Measurements from ENCODE around the gene FCN3.
"Not testable (repeated sequence)": the region's sequence is repeated elsewhere in the genome, so short reads cannot be mapped to it uniquely, and the experiment has no call there.

The FCN3 gene

DNA sequence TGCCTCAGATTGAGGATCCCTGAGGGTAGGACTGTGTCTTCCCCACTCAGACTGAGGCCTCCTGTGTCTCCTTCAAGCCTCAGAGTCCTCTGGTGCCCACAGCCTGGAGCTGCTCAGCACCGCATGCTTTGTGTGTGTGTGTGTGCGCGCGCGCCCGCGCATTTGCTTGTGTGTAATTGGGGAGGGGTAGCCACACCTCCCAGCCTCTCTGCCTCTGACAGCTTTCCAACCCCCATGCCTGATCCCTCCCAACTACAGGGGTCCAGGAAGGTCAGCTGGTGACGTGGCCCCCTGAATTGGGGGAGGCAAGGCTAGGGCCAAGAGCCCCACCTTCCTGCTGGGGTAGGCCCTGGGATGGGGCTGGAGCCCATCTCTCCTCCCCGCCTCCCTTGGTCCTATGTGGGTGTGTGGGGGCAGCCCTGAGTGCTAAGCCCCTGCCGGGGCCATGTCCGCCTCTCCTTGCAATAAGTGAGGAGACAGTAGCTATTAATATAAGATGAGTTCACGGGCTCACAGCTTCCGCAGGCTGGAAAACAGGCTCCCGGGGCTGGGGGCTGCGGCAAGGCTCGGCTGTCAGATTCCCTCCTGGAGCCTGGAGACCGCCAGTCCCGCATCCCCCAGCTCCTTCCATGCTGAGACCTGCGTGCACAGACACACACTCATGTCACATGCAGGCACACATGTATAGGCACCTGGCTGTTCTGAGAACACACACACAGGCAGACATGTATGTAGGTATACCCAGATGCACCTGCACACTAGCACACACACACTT is 24.8 kb upstream of the FCN3 start:
- DNase-seq, result no peak

DNA sequence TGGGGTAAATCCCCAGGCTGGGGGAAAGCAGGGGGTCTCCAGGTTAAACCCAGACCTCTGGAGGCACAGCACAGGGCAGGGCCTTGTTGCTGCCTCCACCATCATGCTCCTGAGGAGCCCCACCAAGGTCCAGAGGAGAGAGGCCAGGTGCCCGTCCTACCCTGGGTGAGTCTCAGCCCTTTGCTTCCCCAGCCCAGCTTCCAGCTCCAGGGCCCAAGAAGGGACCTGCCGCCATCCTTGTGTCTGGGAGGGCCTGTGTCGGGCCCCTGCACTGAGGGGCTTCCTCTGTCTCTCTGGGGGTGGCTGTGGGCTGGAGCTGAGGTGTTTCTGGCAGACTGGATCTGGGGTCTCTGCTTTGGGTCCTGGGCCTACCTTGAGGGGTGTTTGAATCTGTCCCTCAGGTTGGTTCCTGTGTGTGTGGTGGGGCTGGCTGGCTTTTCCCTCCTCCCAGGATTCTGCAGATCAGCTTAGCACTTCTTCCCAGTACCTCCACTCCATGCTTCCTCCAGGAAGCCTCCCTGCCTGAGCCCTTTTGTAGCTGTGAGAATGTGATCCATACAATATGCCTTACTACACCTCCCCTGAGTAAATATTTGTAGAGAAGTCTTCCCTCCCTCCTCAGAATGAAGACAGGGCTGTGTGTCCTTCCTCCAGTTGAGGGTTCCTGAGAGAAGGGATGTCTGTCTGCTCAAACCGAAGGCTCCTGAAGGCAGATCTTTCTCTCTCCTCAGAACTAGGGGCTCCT is 24.0 kb upstream of the FCN3 start:
- no peak for DNase-seq

DNA sequence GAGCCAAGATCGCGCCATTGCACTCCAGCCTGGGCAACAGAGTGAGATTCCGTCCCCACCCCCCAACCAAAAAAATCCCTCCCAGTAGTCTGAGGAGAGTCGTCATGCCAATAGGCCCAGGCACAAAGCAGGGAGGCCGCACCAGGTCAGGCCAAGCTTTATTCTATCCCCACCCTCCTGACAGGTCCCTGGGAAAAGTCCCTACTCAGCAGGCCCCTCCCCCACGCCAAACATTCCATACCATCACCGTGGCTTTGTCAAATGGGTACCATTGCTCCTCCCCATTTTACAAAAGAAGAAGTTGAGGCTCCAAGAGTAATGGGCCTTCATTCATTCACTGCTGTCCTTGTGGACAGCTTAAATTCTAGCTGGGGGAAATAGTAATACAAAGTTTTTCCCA is 23.1 kb upstream of the FCN3 start:
- no peak for DNase-seq

DNA sequence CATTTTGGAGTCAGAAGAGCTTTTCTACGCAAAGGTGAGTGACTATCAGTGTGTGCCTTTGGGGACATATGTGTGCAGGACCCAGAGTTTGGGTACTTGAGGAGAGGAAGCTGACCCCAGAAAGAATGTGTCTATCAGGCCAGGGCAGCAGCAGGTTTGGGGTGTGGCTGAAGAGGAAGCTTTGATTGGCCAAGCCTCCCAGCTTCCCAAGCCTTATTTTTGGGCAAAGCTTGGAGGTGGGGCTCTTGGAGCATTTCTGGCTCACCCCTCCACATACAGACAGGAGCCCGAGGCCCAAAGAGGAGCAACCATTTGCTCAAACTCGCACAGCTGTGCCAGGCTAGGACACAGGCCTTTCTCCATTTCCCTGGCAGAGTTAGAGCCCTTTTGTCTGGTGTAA is 22.5 kb upstream of the FCN3 start:
- DNase-seq, result no peak

DNA sequence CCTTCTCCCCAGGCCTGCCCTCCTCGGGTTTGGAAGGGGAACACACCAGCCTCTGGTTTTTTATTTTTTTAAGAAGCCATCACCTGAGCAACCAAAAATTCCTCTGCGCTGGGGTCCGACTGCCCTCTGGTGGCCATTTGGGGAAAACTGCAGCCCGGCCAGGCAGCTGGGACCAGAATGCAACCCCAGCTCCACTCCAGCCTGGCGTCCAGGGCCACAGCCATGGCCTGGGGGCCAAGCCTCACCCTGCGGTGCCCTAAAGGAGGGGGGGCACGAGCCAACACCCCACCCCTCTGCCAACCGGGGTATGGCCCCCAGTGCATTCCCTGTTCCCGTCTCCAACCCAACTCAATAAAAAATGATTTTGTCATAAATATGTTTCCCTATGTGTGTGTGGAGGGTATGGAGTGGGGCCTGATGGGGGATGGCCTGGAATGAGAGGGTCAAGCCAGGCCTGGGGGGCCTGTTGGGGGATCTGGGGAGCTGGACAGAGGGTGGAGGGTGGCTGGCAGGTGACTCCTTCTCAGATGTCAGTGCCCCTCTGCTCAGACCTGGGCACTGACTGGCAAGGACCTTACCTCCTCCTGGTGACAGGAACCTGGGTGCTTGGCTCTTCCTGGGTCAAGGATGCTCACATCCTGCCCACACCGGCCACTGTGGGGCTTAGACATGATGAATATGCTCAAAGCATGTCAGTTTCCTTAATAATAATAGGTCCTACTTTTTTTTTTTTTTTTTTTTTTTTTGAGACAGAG is 21.0 kb upstream of the FCN3 start:
- peak; percentile 88 for DNase-seq

DNA sequence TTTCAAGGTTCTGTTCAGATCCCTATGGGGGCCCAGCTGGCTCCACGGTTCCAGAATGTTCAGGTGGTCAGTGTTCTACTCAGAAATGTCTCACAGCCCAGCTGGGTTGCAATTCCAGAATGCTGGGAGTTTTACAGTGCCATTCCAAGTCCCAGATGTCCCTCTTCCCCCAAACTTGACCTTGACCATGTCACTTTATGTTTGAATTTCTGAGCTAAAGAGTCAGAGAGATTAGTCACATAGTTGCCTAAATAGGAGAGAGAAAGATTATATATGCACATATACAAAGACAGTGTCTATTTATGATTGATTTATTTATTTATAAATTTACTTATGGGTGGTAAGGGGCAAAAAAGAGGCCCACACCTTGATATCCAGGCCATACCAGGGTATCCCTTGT is 20.3 kb upstream of the FCN3 start:
- no peak for DNase-seq

DNA sequence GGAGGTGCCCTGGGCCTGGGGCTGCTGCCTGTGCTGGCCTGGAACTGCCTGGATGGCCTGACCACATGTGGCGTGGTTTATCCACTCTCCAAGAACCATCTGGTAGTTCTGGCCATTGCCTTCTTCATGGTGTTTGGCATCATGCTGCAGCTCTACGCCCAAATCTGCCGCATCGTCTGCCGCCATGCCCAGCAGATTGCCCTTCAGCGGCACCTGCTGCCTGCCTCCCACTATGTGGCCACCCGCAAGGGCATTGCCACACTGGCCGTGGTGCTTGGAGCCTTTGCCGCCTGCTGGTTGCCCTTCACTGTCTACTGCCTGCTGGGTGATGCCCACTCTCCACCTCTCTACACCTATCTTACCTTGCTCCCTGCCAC is 19.6 kb upstream of the FCN3 start:
- no peak for DNase-seq

DNA sequence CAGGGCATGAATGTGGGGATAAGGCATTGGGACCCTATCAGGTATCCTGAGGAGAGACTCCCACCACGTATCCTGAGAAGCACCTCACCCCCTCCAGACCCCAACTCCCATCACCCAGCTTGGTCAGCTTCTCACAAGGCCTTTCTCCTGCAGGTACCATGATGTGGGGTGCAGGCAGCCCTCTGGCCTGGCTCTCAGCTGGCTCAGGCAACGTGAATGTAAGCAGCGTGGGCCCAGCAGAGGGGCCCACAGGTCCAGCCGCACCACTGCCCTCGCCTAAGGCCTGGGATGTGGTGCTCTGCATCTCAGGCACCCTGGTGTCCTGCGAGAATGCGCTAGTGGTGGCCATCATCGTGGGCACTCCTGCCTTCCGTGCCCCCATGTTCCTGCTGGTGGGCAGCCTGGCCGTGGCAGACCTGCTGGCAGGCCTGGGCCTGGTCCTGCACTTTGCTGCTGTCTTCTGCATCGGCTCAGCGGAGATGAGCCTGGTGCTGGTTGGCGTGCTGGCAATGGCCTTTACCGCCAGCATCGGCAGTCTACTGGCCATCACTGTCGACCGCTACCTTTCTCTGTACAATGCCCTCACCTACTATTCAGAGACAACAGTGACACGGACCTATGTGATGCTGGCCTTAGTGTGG is 19.1 kb upstream of the FCN3 start:
- no peak for DNase-seq

DNA sequence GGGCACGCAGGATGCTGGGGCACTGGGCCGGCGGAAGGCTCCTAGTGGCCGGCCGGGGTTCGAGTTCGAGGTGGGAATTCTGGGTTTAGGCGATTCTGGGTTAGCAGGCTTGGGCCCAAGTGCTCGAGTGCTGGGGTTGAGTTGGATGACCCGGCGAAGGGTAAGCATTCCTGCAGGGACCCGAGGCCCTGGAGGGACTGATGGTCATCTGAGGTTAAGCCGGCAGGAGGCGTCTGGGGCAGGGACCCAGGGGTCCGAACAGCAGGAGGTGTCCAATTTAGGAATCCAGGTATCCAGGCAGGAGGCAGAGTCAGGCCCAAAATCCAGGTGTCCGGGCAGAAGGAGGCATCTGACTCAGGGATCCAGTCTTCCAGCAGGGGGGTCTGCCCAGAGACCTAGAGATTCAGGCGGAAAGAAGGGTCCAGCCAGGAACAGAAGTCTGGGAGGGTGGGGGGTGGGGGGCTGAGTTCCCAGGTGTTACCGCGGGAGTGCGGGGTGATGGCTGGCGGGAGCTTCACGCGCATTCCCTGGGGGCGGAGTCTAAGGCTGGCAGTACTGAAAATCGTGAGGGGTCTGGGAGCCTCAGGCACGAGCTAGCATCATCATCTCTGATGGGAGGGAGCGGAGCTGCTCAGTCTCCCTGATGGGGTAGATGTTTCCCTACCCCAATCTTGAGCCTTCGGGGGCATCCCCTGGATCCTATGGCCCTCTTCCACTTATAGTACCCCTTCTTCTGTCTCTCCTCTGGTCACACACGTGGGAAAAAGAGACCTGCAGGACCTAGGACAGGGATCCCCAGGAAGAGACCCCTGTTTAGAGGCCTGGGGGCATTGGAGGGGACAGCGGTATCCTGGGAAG is 18.4 kb upstream of the FCN3 start:
- DNase-seq, result no peak

DNA sequence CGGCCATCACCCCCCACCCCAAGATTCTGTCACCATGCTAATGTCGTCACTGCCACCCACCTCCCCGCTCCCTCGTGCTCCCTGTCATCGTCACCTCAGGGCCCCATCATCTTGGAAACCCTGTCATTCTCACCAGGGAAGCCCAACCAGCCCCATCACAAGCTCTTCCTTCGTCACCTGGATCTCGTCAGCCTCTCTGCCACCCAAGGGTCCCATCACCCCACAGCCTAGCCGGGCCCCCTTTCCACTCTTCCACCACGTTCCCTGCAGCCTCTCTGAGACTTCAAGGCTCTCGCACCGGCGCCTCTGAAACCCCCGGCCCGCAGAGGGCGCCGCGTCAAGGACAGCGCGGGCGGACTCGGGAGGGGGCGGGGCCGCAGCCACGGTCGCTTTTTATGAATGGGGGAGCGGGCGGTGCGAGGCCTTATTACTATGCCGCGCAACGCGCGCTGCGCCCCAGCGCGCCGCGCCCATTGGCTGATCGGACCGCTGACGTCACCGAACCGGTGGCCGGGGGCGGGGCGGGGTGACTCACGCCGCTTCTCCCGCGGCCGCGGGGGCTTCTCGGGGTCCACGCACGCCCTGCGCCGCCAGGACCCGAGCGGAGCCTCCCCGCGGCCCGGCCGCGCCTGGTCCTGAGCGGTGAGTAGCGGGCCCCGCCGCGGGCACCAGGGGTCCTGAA is 17.6 kb upstream of the FCN3 start, which contains the start of gene GPR3:
Gene GPR3 (plus strand): TSS at position 527 of the 682 bp plus-strand sequence. CDS start 1,177 bp downstream, outside the sequence.
- DNase-seq, result peak; percentile 99

DNA sequence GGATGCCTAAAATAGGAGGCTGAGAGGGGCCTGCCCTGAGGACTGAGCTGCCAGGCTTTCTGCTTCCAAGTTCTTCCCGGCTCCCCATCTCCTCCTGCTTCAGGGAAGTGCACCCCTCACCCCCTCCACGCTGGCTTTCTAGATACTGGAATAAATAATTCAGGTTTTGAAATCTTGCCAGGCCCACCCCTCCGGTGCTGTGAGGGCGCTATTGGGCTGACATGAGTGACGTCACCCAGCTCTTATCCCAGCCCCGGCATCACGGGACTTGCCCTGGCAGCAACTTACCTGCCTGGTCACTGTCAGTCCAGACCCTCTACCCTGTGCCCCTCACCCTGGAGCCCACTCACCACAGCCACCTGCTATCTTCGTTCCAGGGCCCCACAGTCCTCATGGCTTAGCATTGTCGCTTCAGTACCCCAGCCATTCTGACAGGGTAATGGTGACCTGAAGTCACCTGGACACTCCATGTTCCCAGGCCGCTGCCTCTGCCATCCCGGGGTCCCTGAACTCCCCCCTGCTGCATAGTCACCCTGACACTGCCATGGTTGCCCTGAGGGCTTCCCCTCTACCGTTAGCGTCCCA is 17.0 kb upstream of the FCN3 start:
- DNase-seq, result peak; percentile 69

DNA sequence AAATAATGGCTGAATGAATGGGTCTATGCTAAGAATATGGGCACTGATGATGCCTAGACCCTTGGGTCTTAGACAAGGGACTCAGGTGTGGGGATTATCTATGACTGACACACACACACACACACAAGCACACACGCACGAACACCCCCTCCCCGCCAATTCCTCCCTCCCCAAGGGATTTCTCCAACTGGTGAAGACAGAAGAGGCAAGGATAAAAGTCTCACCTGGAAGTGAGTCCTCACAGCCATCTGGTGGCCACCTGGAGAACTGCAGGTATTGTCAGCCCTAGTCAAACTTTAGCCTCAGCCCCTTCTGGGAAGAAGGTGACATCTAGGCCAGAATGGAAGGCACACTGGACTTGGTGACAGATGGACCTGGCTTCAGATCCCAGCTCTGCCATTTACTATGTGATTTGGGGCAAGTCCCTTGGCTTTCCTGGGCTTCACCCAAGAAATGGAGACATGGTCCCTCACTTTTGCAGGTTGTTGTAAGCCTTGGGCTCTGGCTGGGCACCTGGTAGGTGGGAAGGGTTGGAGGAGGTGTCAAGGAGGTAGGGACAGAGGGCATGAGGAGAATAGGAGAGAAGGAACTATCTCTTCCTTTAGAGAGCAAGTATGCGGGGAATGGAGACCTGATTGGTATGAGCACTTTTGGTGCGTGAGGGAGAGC is 13.8 kb upstream of the FCN3 start:
- peak; percentile 87 for DNase-seq

DNA sequence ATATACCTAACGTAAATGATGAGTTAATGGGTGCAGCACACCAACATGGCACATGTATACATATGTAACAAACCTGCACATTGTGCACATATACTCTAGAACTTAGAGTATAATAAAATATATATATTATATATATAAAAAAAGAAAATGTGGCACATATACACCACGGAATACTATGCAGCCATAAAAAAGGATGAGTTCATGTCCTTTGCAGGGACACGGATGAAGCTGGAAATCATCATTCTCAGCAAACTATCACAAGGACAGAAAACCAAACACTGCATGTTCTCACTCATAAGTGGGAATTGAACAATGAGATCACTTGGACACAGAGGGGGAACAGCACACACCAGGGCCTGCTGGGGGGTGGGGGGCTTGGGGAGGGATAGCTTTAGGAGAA is 10.2 kb upstream of the FCN3 start:
- DNase-seq, result not testable (repeated sequence)

DNA sequence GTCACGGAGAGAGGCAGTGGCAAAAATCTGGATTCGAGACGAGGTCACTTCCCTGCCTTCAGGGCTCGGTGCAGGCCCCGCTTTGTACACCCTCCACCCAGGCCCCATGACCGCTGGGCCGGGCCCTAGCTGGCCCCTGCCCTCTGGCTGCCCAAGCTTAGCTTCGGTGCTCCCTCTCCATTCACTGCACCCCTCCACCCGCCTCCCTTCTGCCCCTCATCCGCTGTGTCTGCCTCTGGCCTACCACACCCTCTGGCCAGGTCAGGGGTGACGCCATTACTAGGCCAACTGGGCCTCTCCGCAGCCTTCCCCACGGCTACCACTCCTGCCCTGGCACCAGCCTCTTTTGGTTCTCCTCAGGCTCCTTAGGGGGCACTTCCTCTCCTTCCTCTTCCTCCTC is 9.0 kb upstream of the FCN3 start:
- no peak for DNase-seq

DNA sequence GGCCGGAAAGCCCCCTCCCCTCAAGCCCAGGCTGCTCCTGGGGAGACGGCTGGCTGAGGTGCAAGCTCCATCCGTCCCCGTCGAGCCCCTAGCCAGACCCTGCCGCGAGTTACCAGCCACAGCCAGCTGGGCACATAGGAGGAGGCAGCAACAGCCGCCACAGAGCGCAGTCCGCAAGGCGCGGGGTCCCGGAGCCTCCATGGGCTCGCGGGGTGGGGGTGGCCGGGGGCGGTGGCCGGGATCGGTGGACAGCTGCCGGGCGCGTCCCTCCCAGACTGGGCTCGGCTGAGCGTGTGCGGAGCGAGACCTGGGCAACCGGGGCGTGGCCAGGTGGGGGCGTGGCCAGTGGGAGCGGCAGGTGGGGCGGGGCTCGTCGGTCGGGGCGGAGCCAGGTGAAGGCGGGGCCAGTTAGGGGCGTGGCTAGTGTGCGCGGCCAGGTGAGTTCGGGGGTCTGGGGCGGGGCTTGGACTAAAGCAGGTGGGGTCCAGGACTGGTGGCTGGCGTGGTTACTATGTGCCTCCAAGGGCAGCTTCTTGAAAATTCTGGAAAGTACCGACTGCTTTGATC is 8.5 kb upstream of the FCN3 start, which contains the start of gene CD164L2:
Gene CD164L2 (minus strand): TSS at position 295 of the 567 bp plus-strand sequence. CDS start 94 bp downstream, at position 201.
- DNase-seq, result peak; percentile 77

DNA sequence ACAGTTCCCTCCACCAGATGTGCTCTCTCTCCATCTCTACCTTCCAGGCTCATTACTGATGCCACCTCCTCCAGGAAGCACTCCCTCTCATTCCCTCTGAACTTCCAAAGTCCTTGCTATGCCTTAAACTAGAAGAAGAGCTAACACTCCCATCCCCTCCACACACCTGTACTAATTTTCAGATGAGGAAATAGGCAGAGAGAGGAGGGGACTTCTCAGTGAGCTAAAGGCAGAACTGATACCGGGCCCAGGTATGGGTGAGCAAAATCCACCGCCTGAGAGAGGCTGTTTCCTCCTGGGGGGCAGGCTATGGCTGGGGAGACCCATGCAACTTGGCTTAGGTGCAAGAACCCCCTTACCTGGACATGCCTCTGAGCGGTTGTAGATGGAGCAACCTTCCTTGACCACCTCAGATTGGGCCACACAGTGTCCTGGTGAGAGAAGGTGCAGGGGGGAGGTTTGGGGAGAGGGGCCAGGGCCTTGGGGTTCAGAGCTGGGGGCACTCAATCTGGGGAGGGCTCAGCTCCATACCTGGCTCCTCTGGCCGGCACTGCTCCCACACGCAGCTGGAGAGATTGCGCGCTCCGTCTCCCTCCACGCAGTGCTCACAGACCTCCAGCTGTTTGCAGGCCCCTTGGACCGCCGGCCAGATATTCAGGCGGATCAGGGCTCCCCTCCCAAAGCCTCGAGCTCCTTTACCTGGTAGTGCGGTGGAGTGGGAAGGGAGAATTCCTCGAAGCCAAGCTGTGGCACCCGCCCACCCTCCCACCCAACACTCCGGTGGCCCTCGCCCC is 7.5 kb upstream of the FCN3 start:
- no peak for DNase-seq

DNA sequence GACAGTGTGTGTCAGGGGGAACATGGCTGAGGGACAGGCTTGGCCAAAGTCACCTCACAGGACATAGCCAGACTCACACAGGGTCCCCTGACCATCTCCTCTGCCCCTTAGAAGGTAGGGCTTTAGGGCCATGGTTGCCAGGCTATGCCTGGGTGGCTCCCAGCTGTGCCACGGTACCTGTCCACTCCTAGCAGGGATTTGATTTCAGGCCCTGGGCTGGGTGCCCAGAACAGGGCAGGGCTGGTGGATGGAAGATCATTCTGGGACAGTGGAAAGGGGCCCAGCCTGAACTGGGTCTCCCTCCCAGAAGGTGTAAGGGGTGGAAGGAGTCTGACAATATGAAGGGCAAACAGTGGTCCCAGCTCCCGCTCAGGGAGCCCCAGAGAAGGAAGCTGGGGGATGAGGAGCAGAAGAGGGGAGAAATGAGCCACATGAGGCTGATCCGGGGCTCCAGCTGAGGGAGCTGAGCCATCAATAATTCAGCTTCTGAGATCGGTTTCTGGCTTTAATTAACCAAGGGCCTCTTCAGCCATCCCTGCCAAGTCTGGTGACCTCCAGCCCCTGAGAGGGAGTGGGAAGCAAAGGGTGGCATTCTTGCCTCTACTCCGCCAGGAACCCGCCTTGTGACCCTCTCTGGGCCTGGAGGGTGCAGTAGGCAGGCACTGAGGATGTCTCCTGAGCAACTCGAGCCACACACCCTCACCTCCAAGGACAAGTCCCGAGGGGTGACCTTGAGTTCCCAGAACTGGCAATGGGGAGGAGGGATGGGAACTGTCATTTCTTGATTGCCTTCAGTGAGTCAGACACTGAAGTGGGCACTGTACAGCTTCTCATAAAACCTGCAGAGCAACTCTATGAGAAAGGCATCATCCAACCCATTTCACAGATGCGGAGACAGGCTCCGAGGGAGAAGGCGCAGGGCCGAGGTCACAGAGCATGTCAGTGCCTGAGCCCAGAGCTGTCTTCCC is 6.4 kb upstream of the FCN3 start:
- no peak for DNase-seq

DNA sequence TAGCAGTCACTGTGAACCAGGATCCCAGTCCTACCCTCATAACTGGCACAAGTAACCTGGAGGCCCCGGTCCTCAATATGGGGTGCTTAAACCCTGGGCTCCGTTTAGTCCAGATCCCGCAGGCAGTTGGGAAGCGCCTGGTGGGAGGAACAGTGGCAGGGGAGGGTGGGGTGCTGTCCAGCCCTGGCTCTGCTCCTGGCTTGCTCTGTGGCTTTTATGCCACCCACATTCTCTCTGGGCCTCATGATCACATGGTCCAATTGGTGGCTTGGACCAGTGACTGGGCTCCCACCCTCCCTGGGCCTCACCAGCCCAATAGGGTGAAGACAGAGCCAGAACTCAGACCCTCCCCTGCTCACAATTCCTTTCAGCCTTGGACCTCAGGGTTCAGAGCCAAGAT is 5.6 kb upstream of the FCN3 start:
- no peak for DNase-seq
